GOT3 (cell line): ENCODE measurements around the gene BTBD17.

ENCODE experiments used
- DNase-seq: peaks from one replicate; lab custom pipeline; 2025; ENCODE audit warnings: mixed read lengths; lab: John Stamatoyannopoulos, UW

Gene BTBD17

GRCh38 chr17:74358697-74359096, 3.0 kb downstream of the BTBD17 start:
- DNase-seq = no peak

DNA sequence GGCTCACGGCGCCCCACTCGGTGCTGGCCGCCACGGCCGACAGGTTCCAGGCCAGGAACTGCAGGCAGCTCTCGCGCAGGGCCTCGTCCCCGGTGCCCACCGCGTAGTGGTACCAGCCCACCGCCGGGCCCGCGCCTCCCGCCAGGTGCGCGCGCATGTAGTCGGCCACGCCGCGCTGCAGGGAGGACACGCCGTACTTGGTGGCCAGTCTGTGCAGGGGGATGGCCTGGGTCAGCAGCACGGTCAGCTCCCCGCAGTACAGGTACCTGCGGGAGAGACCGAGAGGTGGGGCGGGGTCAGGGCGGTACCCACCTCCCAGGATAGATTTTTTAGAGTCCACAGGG, 4.2 kb downstream of the BTBD17 start:
- DNase-seq = no peak

DNA sequence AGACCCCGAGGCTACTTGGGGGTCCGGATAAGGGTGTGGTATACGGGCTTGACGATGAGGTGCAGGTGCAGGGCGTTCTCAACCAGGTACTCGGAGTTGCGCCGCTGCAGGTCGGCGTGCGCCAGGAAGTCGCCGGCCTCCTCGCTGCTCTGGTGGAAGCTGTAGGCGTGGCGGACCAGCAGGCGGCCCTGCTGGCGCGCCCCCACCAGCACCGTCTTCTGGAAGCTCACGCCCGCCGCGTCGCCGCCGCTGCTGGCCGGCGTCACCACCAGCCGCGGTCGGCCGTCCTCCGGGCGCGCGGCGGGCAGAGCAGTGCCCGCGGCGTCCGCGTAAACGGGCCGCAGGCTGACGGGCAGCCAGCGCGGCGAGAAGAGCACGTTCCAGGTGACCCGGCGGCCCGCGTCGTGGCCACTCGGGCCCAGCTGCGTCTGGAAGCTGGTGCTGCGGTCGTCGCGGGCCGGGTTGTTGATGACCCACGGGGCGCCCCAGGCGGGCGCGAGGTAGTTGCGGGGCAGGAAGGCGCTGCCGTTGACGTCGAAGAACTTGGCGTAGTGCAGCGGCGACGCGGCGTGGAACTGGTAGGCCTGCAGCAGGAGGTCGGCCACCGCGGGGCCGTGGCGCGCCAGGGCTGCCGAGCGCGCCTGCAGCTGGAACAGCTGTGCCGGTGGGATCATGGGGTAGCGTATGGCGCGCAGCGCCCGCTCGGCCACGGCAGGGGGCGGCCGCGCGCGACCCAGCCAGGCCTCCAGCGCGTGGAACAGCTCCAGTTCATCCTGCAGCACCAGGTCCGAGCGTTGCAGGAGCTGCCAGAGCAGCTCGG, 4.8 kb downstream of the BTBD17 start:
- DNase-seq = no peak

- DNase-seq = no peak
These were observed 6.6 kb downstream of the BTBD17 start for GRCh38 chr17:74355065-74355464.

- DNase-seq = no peak
These were observed 7.1 kb downstream of the BTBD17 start for GRCh38 chr17:74354561-74354960.

DNA sequence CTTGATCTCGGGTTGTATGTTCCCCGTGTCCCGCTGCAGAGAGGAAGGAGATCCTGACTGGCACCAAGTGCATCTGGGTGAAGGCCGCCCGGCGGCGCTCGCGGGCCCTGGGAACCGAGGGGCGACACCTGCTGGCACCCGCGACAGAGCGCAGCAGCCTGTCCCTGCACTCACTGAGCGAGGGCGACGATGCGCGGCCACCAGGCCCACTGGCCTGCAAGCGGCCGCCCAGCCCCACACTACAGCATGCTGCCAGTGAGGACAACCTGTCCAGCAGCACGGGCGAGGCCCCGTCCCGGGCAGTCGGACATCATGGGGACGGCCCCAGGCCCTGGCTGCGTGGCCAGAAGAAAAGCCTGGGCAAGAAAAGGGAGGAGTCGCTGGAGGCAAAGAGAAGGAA, 7.5 kb downstream of the BTBD17 start:
- no peak for DNase-seq

- DNase-seq = no peak
These were observed 8.1 kb downstream of the BTBD17 start for GRCh38 chr17:74353446-74354060.

DNA sequence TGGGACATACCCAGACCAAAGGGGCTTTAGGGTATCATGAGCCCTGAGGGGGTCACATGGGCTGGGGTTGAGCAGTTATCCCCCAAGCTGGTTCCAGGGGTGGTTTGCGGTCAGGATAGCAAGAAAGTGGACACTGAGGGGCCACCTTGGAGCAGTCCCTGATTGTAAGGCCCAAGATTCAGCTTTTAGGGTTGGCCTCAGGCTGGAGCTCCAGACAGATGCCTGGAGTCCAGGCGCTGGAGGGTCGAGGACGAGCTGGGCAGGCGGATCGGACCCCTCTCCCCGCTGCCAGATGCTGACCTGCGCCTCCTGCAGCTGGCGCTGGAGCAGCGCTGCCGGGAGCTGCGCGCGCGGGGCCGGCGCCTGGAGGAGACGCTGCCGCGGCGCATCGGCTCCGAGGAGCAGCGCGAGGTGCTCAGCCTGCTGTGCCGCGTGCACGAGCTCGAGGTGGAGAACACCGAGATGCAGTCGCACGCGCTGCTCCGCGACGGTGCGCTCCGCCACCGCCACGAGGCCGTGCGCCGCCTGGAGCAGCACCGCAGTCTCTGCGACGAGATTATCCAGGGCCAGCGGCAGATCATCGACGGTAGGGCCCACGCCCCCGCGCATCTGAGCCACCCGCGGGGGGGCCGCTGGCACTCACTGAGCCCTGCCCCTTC, 10.0 kb downstream of the BTBD17 start:
- DNase-seq = no peak

DNA sequence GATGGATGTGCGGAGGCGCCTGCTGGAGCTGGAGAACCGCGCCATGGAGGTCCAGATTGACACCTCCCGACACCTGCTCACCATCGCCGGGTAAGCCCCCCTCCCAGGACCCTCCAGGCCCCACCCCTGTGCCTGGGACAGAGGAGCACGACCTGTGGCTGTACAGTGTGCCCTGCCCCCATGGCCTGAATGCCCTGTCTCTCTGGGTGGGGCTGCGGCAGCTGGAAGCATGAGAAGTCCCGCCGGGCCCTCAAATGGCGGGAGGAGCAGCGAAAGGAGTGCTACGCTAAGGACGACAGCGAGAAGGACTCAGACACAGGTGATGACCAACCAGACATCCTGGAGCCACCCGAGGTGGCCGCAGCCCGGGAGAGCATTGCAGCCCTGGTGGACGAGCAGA, 11.2 kb downstream of the BTBD17 start:
- no peak for DNase-seq

GRCh38 chr17:74349120-74349519, 12.5 kb downstream of the BTBD17 start:
- no peak for DNase-seq

DNA sequence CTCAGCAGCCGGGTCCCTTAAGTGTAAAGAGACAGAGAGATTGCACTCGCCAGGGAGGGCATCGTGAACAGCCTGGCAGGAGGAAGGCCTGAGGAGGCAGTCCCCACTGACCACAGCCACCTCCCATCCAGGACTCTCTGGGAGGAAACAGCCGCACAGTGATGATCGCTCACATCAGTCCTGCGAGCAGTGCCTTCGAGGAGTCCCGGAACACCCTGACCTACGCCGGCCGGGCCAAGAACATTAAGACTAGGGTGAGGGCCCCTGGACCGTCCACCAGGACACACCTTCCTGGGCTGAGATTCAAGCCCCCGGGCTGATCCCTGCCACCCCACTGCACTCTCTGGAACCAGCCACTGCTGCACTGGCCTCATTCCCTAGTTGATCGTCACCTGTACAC, 14.0 kb downstream of the BTBD17 start:
- no peak for DNase-seq

DNA sequence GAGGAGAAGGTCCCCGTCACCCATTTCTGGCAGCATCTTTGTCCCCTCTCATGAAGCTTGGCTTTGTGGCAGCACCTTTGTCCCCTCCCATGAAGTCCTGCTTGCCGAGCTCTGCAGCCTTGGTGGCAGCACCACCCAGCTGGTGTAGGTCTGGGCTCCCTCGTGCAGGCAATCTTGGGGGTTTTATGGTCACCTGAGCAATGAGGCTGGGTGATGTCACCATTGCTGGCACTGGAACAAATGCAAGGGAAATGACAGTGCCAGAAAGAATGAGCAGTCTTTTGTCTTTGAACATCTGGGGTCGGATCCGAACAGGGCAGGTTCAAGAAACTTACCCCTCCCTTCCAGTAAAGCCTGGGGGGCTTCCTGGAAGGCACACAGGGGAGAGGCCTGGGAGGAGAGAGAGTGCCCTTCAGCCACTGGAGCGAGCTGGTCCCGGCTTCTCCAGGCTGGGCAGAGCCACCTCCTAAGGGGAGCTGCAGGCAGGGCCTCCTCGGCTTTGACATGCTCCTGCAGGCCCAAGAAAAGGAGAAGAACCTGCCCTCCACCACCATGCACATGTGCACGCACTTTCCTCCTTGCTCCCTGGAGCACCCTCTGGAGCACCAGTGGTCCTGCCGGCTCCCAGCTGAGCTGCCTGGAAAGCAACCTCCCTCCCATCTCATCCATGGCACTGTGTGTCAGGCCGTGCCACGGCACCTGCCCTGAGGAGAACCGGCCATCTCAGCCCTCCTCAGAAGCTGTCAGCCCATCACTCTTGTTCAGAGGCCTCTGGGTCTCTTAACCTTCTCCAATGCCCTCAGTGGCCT, 16.0 kb downstream of the BTBD17 start:
- no peak for DNase-seq

GRCh38 chr17:74344658-74345057, 17.0 kb downstream of the BTBD17 start:
- DNase-seq = no peak

DNA sequence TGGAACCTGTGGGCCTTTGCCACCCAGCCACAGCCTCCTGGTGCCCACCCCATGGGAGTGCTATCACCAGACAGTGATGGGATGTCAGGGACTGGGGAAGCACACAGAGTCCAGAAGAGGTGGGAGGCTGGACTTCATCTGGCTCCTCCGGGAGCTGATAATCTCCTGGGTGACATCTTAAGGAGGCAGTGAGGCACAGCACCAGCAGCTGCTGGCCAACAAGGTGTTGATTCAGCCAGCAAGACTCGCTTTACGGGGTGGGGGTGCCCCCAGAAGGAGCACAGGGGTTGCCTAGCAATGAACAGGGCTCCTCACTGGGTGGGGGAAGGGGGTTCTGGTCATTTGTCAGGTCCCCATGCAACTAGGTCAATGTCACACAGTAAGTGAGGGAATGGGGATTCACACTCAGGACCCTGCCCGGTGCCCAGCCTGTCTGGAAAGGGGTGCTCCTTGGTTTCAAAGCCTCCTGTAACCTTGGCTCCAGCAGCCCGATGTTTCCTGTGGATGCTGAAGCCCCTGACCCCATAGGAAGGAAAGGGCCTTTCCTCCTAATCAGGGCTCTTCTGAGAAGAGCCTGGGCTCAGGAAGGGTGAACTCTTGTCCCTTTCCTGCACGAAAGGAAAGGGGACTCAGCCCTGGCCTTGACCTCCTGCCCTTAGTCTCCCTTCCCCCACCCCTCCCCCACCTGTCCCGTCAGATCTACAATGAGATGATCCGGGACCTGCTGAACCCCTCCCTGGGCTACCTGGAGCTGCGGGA, 18.0 kb downstream of the BTBD17 start:
- no peak for DNase-seq

DNA sequence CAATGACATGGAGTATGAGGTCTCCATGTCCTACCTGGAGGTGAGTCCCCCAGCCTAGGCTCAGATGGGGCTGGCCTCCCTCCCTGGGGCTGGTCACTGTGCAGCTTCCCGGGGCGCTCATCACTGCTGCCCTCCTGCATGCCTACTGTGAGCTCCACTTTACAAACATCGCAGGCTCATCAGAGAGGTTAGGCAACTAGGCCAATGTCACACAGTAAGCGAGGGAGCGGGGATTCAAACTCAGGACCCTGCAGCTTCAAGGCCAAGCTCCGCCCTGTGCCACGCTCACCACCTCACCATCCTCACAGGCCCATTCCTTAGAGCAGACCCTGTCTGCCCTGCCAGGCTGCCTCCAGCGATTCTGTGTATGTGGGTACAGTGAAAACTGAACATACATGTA, 18.5 kb downstream of the BTBD17 start:
- DNase-seq = no peak

DNA sequence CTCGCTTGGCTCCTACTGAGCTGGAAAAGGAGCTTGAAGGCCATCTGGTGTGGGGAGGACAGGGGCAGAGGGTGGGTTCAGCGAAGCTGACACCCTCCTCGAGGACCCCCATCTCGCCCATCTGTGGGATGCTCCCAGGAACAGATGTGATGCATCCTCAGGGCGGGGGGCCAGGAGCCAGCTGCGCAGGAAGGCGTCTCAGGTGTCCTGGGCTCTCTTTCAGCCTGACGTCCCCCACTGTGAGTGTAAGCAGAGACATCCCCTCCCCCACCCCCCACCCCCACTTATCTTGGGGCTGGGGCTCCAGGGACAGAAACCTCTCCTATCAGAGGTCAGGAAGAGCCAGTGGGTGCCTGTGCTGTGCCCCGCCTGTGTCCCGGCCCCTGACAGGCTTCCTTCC, 19.4 kb downstream of the BTBD17 start:
- DNase-seq = no peak

GRCh38 chr17:74340470-74341023, 21.1 kb downstream of the BTBD17 start:
- no peak for DNase-seq

GRCh38 chr17:74339537-74340195, 22.0 kb downstream of the BTBD17 start:
- no peak for DNase-seq

GRCh38 chr17:74337834-74338500, 23.7 kb downstream of the BTBD17 start:
- no peak for DNase-seq

- no peak for DNase-seq
These were observed 25.4 kb downstream of the BTBD17 start for GRCh38 chr17:74336307-74336706.
